Activated T-cell treated with anti-CD3 and anti-CD28 coated beads, Interleukin-2, amount 50 U/mL, for 4 hours (primary cell): ENCODE results near the gene EDN2. TPM values are rescaled to one million over a fixed set of nuclear protein-coding genes. Genes with fewer than 3 reads are reported as not detected.

Experiments used
- ATAC-seq, 2 donors: fragments of 200-7000 bp; cut with Tn5 transposase; one replicate each; pipeline ENCODE4 v1.10.0; 2021
- DNase-seq: peaks from one replicate; pipeline ENCODE4 v3.0.0-alpha.2; 2020
- H3K27me3 Mint-ChIP-seq: one replicate; pipeline ENCODE4 v1.8.0; 2021; ENCODE audit warnings: low read depth, mixed read lengths
- H3K36me3 Mint-ChIP-seq: one replicate; pipeline ENCODE4 v1.8.0; 2022; ENCODE audit warnings: mixed read lengths; ENCODE audit not compliant: insufficient read depth
- H3K4me1 Mint-ChIP-seq: one replicate; pipeline ENCODE4 v1.8.0; 2021; ENCODE audit warnings: low read depth, mixed read lengths
- H3K4me3 Mint-ChIP-seq: one replicate; pipeline ENCODE4 v1.8.0; 2021; ENCODE audit warnings: mild to moderate bottlenecking, moderate library complexity, mixed read lengths
- H3K9me3 Mint-ChIP-seq: one replicate; pipeline ENCODE4 v1.8.0; 2021; ENCODE audit warnings: mixed read lengths
- total RNA-seq, 3 donors: library from RNA; stranded (reverse); gene quantifications; one replicate each; pipeline ENCODE4 v1.2.1, GENCODE V29; 2021

EDN2 gene
- total RNA-seq, 3 donors from 2014 or later, result not detected

DNA sequence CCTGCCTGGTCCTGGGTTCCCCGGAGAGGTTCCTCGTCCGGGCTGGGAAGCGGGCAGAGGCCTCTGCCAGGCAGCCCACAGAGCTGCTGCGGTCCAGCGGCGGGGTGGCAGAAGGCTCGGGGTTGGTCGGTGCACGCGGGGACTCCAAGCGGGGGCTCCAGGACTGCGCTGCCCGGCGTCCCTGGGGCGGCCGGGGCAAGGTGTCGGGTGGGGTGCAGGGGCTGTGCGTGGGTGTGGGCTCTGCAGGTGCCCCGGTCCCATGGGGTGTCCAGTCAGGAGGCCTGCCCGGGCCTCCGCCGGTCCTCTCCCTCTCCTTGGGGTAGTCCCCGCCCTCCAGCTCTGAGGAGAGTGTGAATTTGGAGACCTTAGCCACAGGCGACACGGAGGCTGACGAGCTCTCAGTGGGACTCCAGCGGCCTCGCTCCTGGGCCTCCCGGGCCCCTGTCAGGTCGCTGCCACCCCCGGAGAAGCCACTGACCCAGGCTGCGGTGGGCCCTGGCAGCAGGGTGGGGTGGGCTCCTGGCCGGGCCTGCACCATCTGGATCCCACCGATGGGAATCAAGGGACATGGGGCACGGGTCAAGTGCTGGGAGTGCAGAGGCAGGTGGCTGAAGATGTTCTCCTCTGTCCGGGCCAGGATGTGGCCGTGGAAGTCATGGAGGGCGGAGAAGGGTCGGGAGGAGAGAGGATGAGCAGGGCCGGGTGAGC lies 26.2 kb upstream of the EDN2 start:
- Mint-ChIP-seq H3K4me1 (no peaks in the 10 kb centered on the region), H3K4me3 (no peak overlapping the region), H3K36me3 (peaks cover 28% of the 10 kb centered on the region), H3K9me3 (no peaks in the 10 kb centered on the region), H3K27me3 (no peaks in the 10 kb centered on the region)
- no peak for DNase-seq
- ATAC-seq, result no peak

DNA sequence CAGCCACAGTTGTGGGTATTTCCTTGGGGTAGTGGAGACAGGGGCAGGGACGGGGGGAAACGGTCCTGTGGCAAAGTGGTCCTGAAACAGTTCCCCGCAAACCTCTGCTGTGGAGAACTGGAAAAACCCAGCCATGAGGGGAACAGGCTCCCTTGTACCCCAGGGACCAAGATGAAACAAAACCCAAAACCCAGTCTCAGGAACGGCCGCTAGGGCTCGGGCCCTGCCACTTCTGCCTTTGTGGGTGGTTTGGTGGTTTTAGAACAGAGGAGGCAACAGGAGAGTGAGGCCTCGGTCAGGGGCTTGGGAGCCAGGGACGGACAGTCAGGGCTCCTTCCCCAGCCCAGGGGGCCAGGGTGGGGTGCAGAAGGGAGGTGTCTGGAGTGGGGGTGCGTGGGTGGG lies 24.8 kb upstream of the EDN2 start:
- Mint-ChIP-seq H3K9me3 (no peaks in the 10 kb centered on the region), H3K4me3 (no peak overlapping the region), H3K4me1 (no peaks in the 10 kb centered on the region), H3K27me3 (no peaks in the 10 kb centered on the region), H3K36me3 (peaks cover 21% of the 10 kb centered on the region)
- no peak for ATAC-seq
- no peak for DNase-seq

DNA sequence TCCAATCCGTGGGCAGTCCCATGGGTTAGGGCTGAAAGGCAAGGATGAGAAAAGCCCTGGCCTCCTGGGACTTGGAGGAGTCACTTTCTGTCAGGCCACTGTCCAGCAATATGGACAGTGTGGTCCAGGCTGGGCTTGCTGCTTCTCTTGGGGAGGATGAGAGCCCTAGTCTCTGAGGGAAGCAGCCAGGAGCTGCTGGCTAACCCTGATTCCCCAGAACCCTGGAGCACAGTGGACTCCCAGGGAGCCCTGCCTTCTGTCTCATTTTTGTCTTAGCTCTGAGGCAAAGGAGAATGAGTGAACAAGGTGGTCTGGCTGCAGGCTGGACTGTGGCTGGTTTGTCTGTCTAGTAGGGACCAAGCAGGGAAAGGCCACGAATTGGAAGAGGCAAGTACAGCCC lies 23.8 kb upstream of the EDN2 start:
- ATAC-seq (no peak), DNase-seq (no peak)
- Mint-ChIP-seq H3K27me3 (no peaks in the 10 kb centered on the region), H3K9me3 (no peaks in the 10 kb centered on the region), H3K4me1 (no peaks in the 10 kb centered on the region), H3K36me3 (peaks cover 18% of the 10 kb centered on the region), H3K4me3 (no peak overlapping the region)

GRCh38 chr1:41507836-41508235 lies 23.4 kb upstream of the EDN2 start:
- peaks cover 18% of the 10 kb centered on the region for H3K36me3 Mint-ChIP-seq
- ATAC-seq, result peak in 1 of 2 donors; percentile 1
- H3K4me3 Mint-ChIP-seq, result no peak overlapping the region
- H3K9me3 Mint-ChIP-seq, result no peaks in the 10 kb centered on the region
- H3K27me3 Mint-ChIP-seq, result no peaks in the 10 kb centered on the region
- no peaks in the 10 kb centered on the region for H3K4me1 Mint-ChIP-seq
- no peak for DNase-seq

DNA sequence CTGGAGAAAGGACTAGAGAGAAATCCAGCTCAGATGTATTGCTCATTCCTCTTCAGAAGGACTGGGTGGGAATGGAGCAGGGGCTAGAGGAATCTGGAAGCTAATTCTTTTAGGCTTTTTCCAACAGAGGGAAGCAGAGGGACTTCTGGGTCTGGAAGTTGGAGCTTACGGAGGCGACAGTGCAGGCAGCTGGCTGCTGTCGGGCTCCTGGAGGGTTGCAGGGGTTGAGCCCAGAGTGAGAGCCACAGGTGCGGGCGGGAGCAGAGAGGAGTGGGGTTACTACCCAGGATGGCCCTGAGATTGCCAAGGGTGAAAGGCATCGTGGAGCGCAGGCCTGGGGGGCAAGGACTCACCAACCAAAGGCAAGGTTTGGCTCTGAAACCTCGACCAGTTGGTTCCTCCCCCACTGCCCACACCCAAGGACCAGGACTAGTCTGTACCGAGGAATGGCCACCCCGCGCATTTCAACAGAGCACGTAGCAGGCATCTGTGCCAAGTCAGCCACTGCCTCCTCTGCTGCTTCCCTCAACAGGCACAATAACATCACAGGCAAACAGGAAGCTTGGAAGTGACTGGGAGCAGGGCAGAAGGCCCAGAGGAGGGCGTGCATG lies 22.7 kb upstream of the EDN2 start:
- no peaks in the 10 kb centered on the region for H3K4me1 Mint-ChIP-seq
- no peaks in the 10 kb centered on the region for H3K9me3 Mint-ChIP-seq
- DNase-seq (no peak), ATAC-seq (no peak)
- H3K36me3 Mint-ChIP-seq, result peaks cover 16% of the 10 kb centered on the region
- H3K27me3 Mint-ChIP-seq, result no peaks in the 10 kb centered on the region
- H3K4me3 Mint-ChIP-seq, result no peak overlapping the region

DNA sequence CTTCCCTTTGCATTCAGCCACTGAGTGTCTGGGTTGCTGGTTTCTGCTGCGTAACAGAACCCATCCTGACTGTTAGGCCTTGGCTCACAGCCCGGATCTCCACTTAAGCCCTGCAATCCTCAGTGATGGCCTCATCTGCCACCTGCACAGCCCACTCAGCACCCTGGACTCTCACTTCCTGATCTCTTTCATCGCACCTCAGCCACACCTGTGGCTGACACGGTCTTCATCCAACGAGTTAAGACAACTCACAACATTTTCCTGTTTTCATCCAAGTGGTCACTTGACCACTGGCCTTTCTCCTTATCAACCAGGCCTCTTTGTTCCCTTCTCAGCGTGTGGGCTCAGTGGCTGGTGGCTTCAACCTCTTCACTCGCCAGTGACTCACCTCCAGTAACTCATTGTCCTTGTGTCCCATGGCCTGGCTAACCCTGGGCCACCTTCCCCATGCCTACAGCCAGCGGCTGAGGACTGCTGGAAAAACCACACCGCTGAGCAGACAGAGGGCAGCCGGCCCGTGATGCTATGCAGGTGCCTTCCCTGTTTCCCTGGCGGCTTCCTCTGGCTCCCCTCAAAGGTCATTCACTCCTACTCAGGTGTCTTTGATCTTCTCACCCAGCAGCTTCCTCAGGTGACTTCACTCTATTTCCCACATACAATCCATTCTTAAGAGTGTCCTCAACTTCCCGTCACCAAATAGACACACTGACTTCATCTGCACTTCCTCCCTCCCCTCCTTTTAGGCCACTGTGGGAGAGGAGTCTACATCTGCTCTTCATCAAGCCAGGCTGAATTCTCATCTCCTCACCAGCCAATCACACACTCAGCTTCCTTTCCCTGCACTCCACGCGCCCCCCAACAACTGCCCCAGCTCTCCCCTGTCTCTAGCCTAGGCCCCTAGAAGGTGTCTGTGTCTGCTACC lies 19.9 kb upstream of the EDN2 start:
- Mint-ChIP-seq H3K4me1 (no peaks in the 10 kb centered on the region), H3K27me3 (no peaks in the 10 kb centered on the region), H3K36me3 (peaks cover 5% of the 10 kb centered on the region), H3K4me3 (no peak overlapping the region), H3K9me3 (no peaks in the 10 kb centered on the region)
- no peak for DNase-seq
- ATAC-seq, result peak; percentile 7 to 13

GRCh38 chr1:41503538-41504113 lies 19.1 kb upstream of the EDN2 start:
- no peaks in the 10 kb centered on the region for H3K4me1 Mint-ChIP-seq
- no peaks in the 10 kb centered on the region for H3K36me3 Mint-ChIP-seq
- no peak overlapping the region for H3K4me3 Mint-ChIP-seq
- no peaks in the 10 kb centered on the region for H3K9me3 Mint-ChIP-seq
- no peaks in the 10 kb centered on the region for H3K27me3 Mint-ChIP-seq
- DNase-seq (no peak), ATAC-seq (peak in 1 of 2 donors; percentile 3)

DNA sequence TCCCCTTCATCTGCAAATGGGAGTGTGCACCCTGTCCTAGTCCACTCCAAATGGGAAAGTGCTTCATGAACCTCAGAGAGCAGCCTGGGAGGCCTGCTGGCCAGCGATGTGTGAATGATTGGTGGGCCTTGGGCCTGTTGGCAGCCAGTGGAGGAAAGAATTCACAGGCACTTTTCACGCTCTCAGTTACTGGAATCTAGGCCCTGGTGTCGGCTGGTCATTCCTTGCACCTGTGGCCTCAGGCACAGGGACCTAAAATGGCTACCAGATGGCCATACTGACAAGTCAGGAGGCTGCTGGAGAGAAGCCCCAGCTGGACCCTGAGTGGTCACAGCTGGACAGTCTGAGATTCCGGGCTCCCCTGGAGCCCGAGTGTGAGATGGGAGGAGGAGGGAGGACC lies 18.4 kb upstream of the EDN2 start:
- H3K27me3 Mint-ChIP-seq, result no peaks in the 10 kb centered on the region

GRCh38 chr1:41501581-41501980 lies 17.1 kb upstream of the EDN2 start:
- DNase-seq (no peak), ATAC-seq (no peak)
- H3K36me3 Mint-ChIP-seq, result no peaks in the 10 kb centered on the region

More for the DNA sequence above, 18.4 kb upstream of the EDN2 start:
- H3K4me3 Mint-ChIP-seq, result no peak overlapping the region
- DNase-seq (no peak), ATAC-seq (no peak)
- no peaks in the 10 kb centered on the region for H3K4me1 Mint-ChIP-seq
- no peaks in the 10 kb centered on the region for H3K9me3 Mint-ChIP-seq
- H3K36me3 Mint-ChIP-seq, result no peaks in the 10 kb centered on the region

DNA sequence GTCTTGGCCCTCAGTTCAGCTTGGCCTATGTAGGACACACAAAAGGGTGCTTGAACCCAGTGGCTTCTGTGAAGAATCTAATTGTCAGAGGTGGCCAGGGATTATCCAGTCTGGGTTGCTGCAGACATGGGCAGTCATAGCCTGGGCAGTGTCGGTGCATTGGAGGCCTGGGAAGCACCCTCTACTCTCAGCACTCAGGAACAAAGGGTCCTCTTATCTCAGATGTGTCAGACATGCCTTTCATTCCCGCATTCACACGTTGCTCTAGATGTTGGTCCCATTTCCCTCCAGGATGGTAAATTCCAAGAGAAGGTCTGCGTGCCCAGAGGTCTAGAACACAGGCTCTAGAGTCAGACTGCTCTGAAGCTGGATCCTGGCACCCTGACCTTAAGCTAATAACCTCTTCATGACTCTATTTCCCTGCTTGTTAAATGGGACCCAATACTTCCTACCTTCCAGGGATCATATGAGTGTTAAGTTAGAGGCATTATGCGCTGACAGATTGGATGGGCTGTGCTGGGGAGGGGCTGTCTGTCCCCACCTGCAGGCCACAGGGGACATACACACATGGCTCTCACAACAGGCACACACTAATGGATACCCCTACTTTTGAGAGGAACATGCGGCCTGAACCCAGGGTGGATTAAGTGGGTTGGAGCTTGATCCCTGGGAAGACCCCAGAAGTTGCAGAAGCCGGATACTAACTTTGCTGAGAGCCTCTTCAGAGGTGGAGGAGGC lies 16.5 kb upstream of the EDN2 start:
- Mint-ChIP-seq H3K4me1 (peaks cover 1% of the 10 kb centered on the region), H3K9me3 (no peaks in the 10 kb centered on the region), H3K4me3 (no peak overlapping the region), H3K27me3 (peaks cover 7% of the 10 kb centered on the region), H3K36me3 (no peaks in the 10 kb centered on the region)
- ATAC-seq, result no peak
- DNase-seq, result no peak

More at GRCh38 chr1:41501581-41501980, 17.1 kb upstream of the EDN2 start:
- peaks cover 7% of the 10 kb centered on the region for H3K27me3 Mint-ChIP-seq
- no peaks in the 10 kb centered on the region for H3K9me3 Mint-ChIP-seq
- H3K4me3 Mint-ChIP-seq, result no peak overlapping the region
- H3K4me1 Mint-ChIP-seq, result peaks cover 1% of the 10 kb centered on the region

DNA sequence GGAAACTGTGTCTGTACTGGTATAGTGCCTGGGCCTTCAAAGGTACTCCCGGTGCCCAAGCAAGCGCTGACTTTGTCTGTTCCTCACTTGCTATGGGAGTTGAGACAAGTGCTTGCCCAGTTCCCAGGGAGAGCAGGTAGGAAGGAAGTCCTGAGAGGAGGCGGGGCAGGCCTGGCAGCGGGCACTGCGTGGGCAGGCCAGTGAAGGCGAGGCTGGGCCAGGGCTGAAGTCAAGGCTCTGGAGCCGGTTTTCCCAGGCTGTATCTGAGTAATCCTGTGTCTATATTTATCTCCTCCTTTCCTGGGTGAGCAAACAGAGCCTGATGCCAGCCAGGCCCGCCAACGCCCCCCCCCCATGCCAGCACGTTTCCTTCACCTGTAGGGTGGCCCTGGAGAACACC lies 15.9 kb upstream of the EDN2 start:
- no peak overlapping the region for H3K4me3 Mint-ChIP-seq
- H3K9me3 Mint-ChIP-seq, result no peaks in the 10 kb centered on the region
- ATAC-seq (no peak), DNase-seq (no peak)
- H3K4me1 Mint-ChIP-seq, result peaks cover 4% of the 10 kb centered on the region
- no peaks in the 10 kb centered on the region for H3K36me3 Mint-ChIP-seq
- peaks cover 12% of the 10 kb centered on the region for H3K27me3 Mint-ChIP-seq

GRCh38 chr1:41499591-41499990 lies 15.1 kb upstream of the EDN2 start:
- Mint-ChIP-seq H3K36me3 (no peaks in the 10 kb centered on the region), H3K9me3 (no peaks in the 10 kb centered on the region), H3K27me3 (peaks cover 16% of the 10 kb centered on the region), H3K4me1 (peaks cover 4% of the 10 kb centered on the region), H3K4me3 (no peak overlapping the region)
- DNase-seq (no peak), ATAC-seq (no peak)

DNA sequence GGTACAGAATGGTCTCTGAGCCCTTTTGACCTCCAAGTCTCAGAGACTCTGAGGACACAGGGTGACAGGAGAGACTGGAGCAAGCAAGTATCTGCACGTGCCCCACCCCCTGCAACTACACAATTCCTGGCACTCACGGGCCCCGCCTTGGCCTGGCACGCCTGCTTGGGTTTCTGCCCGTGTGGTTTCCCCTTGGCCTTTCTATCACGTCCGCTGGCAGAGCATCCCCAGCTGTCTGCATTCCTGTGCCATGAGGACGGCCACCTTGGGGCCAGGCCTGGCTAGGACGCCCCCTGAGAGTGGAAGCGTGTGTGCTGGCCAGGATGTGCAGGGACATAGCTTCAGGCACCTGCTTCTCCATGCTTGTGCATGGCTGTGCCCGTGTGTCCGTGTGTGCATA lies 14.3 kb upstream of the EDN2 start:
- Mint-ChIP-seq H3K4me1 (peaks cover 4% of the 10 kb centered on the region), H3K4me3 (no peak overlapping the region), H3K9me3 (no peaks in the 10 kb centered on the region), H3K27me3 (peaks cover 21% of the 10 kb centered on the region), H3K36me3 (no peaks in the 10 kb centered on the region)
- DNase-seq (no peak), ATAC-seq (no peak)

DNA sequence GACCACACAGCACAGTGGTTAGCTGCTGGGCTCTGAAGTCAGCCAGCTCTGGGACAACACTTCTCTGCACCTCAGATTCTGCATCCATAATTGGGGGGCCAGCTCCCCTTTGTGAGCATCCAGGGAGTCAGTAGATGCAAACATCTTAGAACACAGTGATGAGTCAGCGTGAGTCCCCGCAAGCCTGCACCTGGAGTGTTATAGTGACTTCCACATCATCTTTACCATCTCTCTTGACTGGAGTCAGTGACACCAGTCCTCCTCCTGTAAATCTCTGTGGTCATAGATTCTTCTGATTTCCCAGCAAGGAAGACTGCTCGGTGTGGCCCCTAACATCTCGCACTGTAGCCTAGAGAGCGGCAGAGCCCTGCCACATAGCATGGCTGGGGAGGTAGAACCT lies 13.9 kb upstream of the EDN2 start:
- peaks cover 4% of the 10 kb centered on the region for H3K4me1 Mint-ChIP-seq
- no peaks in the 10 kb centered on the region for H3K36me3 Mint-ChIP-seq
- H3K27me3 Mint-ChIP-seq, result peaks cover 21% of the 10 kb centered on the region
- H3K9me3 Mint-ChIP-seq, result no peaks in the 10 kb centered on the region
- no peak for ATAC-seq
- no peak overlapping the region for H3K4me3 Mint-ChIP-seq
- DNase-seq, result no peak
